ENCODE measurements around the gene UNK. TPM values are rescaled to one million over a fixed set of nuclear protein-coding genes. Genes with fewer than 3 reads are reported as not detected.

Gene UNK
- total and polyA plus RNA-seq, 2 of the 13 experiments (the other 11 are each of a cell fraction or from before 2014, with no cell fraction given), result 31.6 to 33.0 TPM

DNA sequence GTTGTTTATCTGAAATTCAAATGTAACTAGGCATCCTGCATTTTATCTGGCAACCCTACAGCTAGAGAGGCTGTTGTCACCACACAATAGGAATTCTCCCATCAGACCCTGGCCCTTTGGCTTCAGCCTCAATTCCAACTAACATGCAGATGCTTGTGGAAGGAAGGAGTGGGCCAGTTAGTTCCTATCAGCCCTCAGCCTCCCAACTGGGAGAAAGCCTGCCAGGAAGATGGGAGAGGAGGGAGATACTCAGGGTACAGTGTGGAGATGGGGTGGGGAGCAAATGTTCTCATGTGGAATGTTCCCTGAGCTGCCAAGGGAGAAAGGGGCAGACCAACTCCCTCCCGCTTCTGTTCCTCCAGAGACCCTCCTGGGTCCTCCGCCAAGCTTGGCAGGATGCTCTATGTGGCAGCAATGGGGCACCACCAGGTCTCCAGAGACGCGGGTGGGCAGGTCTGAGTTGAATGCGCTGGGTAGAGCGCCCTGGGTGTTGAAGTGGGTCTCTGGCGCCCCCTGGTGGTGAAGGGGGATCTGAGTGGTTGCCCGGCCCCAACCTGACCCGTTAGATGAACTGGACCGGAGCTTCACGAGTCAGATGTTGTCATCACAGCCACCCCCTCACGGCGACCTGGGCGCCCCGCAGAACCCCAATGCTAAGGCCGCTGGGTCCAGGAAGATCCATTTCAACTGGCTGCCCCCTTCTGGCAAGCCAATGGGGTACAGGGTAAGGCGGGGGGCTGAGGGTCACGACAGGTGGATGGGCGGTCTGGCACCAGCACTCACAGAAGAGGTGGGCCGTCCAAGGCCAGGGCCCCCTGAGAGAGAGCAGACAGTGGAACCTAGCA lies 34.8 kb upstream of the UNK start (continued):
- TF ChIP-seq TGIF2 (CRISPR knock-in tag; IDR thresholded peaks at IDR 0.05), result peak; percentile 54; the same call in 1 of the 2 replicates
- peak; percentile 19; the same call in 1 of the 2 replicates for TF ChIP-seq NFKB2 (CRISPR knock-in tag; IDR thresholded peaks at IDR 0.05; ENCODE audit: borderline replicate concordance)
- 0 out of 2 replicates have a peak, but pooled peaks have one; percentile 6 for TF ChIP-seq PRMT3 (CRISPR knock-in tag; IDR thresholded peaks at IDR 0.05; ENCODE audit: borderline replicate concordance, low read depth)
- TF ChIP-seq HDAC2 (CRISPR knock-in tag; IDR thresholded peaks at IDR 0.05), result no peak; the same call in 1 of the 2 replicates
- no peak for TF ChIP-seq GZF1 (CRISPR knock-in tag; IDR thresholded peaks at IDR 0.05)
- no peak for TF ChIP-seq RORA (CRISPR knock-in tag; IDR thresholded peaks at IDR 0.05)
- no peak for TF ChIP-seq U2AF1 (optimal IDR thresholded peaks at IDR 0.05; ENCODE audit: low read depth, low read length)
- TF ChIP-seq ZBTB38 (CRISPR knock-in tag; IDR thresholded peaks at IDR 0.05), result no peak
- TF ChIP-seq MLX (CRISPR knock-in tag; IDR thresholded peaks at IDR 0.05), result no peak
- TF ChIP-seq ZNF318 (CRISPR knock-in tag; IDR thresholded peaks at IDR 0.05), result 0 out of 2 replicates have a peak, but pooled peaks have one; percentile 32
- 0 out of 2 replicates have a peak, but pooled peaks have one; percentile 15 for TF ChIP-seq SMAD3 (CRISPR knock-in tag; IDR thresholded peaks at IDR 0.05)
- TF ChIP-seq BCL3 (CRISPR knock-in tag; IDR thresholded peaks at IDR 0.05), result 0 out of 2 replicates have a peak, but pooled peaks have one; percentile 42
- no peak for TF ChIP-seq ZC3H13 (CRISPR knock-in tag; IDR thresholded peaks at IDR 0.05)
- TF ChIP-seq ZNF460 (CRISPR knock-in tag; IDR thresholded peaks at IDR 0.05; ENCODE audit: borderline replicate concordance), result no peak
- peak; percentile 27; the same call in 1 of the 2 replicates for TF ChIP-seq FOXP4 (CRISPR knock-in tag; IDR thresholded peaks at IDR 0.05)
- TF ChIP-seq ZMYM2 (CRISPR knock-in tag; IDR thresholded peaks at IDR 0.05), result no peak
- peak; percentile 49; the same call in 1 of the 2 replicates for TF ChIP-seq ZNF777 (CRISPR knock-in tag; IDR thresholded peaks at IDR 0.05)

All from HepG2 (cell line).